ENCODE data around the gene ZNF783.
"Not testable (repeated sequence)": the region's sequence is repeated elsewhere in the genome, so short reads cannot be mapped to it uniquely, and the experiment has no call there.

Gene ZNF783

DNA sequence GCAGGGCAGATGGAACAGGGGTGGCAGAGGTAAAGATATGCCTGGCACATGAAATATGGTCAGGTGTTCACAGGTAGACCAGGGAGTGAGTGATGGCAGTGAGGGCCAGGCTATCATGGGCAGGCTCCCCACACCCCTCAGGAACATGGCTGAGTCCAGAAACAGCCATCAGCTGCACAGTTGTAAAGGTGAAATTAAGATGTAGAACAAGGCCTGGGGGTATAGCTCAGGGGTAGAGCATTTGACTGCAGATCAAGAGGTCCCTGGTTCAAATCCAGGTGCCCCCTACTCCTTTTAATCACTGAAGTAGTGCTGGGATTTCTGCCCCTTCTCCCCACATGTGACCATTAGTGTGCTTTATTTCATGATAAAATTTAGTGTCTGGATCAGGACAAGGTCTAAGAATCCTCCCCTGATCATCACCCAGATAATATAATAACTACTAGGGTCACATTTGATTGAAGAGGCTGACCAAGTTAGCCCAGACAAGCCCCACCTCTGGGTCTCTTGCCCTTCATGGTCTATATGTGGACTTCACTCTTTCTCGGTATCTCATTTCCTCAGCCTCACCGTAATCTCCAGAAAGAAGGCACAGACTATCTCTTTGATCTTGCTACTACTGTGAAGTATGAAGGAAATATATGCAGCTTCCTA is 69.0 kb downstream of the ZNF783 start:
- DNase-seq (ENCODE audit: low spot score) = no peak

DNA sequence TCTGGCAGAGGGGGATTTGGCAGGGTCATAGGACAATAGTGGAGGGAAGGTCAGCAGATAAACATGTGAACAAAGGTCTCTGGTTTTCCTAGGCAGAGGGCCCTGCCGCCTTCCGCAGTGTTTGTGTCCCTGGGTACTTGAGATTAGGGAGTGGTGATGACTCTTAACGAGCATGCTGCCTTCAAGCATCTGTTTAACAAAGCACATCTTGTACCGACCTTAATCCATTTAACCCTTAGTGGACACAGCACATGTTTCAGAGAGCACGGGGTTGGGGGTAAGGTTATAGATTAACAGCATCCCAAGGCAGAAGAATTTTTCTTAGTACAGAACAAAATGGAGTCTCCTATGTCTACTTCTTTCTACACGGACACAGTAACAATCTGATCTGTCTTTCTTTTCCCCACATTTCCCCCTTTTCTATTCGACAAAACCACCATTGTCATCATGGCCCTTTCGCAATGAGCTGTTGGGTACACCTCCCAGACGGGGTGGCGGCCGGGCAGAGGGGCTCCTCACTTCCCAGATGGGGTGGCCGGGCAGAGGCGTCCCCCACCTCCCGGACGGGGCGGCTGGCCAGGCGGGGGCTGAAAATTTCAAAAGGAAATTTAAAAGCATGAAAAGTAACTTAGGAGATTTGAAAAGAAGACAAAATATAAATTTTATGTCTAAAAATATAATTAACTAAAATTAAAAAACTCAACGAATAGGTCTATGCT is 70.8 kb downstream of the ZNF783 start:
- DNase-seq (ENCODE audit: low spot score) = not testable (repeated sequence)

DNA sequence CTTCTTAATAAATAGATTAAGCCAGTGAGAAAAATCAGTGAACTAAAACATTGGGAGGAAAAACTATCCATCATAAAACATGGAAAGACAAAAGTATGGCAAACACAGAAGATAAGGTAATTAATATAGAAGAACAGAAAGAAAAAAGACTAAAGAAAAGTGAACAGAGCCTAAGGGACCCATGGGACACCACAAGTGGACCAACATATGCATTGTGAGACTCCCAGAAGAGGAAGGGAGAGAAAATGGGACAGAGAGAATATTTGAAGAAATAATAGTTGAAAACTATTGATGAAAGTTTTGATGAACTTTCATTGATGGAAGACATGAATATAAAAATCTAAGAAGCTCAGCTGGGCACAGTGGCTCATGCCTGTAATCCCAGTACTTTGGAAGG is 71.3 kb downstream of the ZNF783 start:
- DNase-seq (ENCODE audit: low spot score) = no peak

DNA sequence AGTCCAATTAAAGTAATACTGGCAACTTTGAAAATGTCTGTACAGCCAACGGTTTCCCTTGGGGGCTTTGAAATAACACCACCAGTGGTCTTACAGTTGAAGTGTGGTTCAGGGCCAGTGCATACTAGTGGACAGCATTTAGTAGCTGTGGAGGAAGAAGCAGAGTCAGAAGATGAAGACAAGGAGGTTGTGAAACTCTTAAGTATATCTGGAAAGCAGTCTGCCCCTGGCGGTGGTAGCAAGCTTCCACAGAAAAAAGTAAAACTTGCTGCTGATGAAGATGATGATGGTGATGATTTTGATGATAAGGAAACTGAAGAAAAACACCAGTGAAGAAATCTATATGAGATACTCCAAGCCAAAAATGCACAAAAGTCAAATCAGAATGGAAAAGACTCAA is 72.2 kb downstream of the ZNF783 start:
- no peak for DNase-seq (ENCODE audit: low spot score)

All from pons (tissue), 1 donor.